ENCODE measurements around the gene APEX1. TPM values are rescaled to one million over a fixed set of nuclear protein-coding genes. Genes with fewer than 3 reads are reported as not detected.

APEX1 gene
- total RNA-seq, 4 donors from 2014 or later = 108 to 172 (median 137) TPM

DNA sequence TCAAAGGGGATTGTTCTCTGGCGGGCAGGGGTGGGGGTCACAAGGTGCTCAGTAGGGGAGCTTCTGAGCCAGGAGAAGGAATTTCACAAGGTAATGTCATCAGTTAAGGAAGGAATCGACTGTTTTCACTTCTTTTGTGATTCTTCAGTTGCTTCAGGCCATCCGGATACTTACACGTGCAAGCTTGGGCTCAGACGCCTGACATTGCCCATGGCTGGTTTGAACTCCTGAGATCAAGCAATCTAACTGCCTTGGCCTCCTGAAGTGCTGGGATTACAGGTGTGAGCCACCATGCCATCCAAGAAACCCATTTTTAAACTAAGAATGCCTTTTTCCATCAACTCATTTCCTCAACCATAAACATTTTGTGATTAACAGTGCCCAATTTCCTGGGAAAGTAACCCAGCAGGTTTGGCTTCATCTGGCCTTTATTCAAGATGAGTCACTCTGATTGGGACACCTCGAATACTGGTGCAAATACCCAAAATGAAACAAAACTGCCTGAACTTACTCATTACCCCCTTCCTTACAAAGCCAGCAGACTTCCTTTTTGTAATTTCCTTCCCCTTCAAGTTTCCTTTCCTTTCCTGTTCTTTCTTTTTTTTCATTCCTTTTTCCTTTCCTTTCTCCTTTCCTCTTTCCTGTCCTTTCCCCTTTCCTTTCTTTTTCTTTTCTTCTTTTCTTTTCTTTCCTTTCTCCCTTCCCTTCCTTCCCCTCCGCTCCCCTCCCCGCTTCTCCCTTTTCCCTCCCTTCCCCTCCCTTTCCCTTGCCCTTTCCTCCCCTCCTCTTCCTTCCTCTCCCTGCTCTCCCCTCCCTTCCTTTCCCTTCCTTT is 40.1 kb downstream of the APEX1 start:
- TF ChIP-seq, protein P1, sequence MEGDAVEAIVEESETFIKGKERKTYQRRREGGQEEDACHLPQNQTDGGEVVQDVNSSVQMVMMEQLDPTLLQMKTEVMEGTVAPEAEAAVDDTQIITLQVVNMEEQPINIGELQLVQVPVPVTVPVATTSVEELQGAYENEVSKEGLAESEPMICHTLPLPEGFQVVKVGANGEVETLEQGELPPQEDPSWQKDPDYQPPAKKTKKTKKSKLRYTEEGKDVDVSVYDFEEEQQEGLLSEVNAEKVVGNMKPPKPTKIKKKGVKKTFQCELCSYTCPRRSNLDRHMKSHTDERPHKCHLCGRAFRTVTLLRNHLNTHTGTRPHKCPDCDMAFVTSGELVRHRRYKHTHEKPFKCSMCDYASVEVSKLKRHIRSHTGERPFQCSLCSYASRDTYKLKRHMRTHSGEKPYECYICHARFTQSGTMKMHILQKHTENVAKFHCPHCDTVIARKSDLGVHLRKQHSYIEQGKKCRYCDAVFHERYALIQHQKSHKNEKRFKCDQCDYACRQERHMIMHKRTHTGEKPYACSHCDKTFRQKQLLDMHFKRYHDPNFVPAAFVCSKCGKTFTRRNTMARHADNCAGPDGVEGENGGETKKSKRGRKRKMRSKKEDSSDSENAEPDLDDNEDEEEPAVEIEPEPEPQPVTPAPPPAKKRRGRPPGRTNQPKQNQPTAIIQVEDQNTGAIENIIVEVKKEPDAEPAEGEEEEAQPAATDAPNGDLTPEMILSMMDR (IDR thresholded peaks at IDR 0.05; ENCODE audit: low read depth) = no peak

DNA sequence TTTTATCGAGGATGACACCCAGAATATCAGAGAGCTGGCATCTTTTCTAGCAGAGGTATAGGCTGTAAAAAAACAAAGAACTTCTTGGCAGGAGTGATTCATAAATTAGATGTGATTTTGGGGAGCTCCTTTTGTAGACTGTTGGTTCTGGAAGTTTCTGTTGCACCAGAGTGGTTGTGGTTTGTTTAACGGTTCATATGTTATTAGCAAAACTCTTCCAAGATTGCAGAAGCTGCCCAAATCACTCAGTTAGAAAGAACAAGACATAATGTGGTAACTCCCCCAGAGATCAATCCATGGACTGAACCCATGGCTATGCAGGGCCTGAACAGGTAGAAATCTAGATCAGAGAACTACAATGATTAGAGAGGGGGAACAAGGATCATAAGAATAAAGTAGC is 43.6 kb downstream of the APEX1 start:
- TF ChIP-seq, protein P1 (IDR thresholded peaks at IDR 0.05; ENCODE audit: low read depth) = no peak

DNA sequence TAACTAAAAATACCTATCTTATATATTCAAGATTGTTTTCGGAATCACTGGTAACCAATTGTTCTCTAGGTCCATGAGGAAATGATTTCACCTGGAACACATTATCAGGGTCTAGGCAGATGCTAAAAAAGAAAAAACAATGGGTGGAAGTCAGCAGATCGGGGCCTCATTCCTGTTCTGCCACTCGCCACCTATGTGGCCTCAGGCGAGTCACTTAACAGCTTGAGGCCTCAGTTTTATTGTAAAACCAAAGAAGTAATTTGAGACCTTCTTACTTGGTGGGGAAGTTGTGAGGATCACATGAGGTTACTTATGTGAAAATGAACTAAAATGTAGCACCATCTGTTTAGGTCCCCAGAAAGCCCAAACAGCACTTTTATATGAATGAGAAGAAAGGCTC is 44.1 kb downstream of the APEX1 start:
- TF ChIP-seq, protein P1 (IDR thresholded peaks at IDR 0.05; ENCODE audit: low read depth) = no peak

DNA sequence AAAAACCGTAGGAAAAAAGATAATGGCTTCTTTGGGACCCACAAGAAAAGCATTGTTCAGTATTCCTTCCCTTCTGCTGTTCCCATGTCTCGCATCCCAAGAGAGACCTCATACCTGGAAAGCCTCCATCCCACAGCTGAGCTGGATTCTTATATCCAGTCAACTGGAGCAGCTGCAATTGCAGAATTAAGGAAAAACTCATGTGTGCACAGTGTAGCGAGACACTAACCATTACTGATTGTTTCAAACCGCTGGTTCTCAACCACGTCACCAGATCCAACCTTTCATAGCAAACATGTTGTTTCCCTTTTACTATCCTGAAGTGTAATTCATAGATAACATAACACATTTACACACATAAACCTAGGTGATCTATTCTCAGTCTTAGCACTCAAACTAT is 44.9 kb downstream of the APEX1 start:
- TF ChIP-seq, protein P1 (IDR thresholded peaks at IDR 0.05; ENCODE audit: low read depth) = no peak

- TF ChIP-seq, protein P1 (IDR thresholded peaks at IDR 0.05; ENCODE audit: low read depth) = no peak
Measured at GRCh38 chr14:20501346-20501745, 46.3 kb downstream of the APEX1 start.

DNA sequence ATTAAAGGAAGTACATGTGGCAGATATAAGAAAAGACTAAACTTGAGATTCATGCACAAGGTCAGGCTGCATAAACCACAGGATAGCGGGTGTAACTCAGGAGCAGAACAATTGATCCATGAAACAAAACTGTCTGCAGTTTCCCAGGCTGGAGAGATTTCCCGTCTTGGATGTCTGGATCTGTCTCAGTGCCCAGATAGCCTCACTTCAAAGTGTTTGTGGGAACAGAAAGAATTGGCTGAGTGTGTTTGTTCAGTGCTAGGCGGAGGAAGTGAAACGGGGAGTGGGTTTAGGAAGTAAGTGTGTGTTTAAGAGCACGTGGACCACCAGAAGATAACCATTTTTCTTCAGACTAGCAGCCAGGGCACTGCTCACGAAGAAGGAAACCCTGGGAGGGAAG is 48.9 kb downstream of the APEX1 start:
- TF ChIP-seq, protein P1 (IDR thresholded peaks at IDR 0.05; ENCODE audit: low read depth) = no peak

Small RNAs within 50 kb of the gene (small RNA-seq; reads per million reads assigned to genes)
- 0.85 reads per million for gene RNA5SP382

Other genes with a start within 250 kb of the APEX1 start
- not detected for gene OR11H6, start 231.5 kb upstream of the APEX1 start, total RNA-seq
- not detected for gene OR11H7, start 226.2 kb upstream of the APEX1 start, total RNA-seq
- not detected for gene OR11H4, start 215.9 kb upstream of the APEX1 start, total RNA-seq
- gene TTC5, start 149.3 kb upstream of the APEX1 start, total RNA-seq = 10 to 100 TPM in 3 of 4 donors, 1 to 10 TPM in 1; 9.2 to 11.7 (median 10.8) TPM
- gene CCNB1IP1, start 121.9 kb upstream of the APEX1 start, total RNA-seq = 10 to 100 TPM; 29.8 to 53.9 (median 43.1) TPM
- 10 to 100 TPM in 3 of 4 donors, 1 to 10 TPM in 1; 9.2 to 20.3 (median 15.4) TPM for gene PARP2, start 111.6 kb upstream of the APEX1 start, total RNA-seq
- 10 to 100 TPM; 24.8 to 34.5 (median 28.2) TPM for gene TEP1, start 41.7 kb upstream of the APEX1 start, total RNA-seq
- 1 to 10 TPM in 2 of 4 donors, under 1 TPM in 2; 0.16 to 3.4 (median 0.81) TPM for gene KLHL33, start 19.1 kb upstream of the APEX1 start, total RNA-seq
- gene OSGEP, start 414 bp upstream of the APEX1 start, total RNA-seq = 10 to 100 TPM; 29.5 to 64.6 (median 41.6) TPM
- gene PIP4P1, start 6.2 kb downstream of the APEX1 start, total RNA-seq = 10 to 100 TPM; 15.8 to 32.0 (median 25.9) TPM
- gene PNP, start 14.2 kb downstream of the APEX1 start, total RNA-seq = 10 to 100 TPM; 17.5 to 47.3 (median 35.7) TPM
- not detected for gene RNASE10, start 50.3 kb downstream of the APEX1 start, total RNA-seq
- gene RNASE9, start 105.8 kb downstream of the APEX1 start, total RNA-seq = not detected
- not detected for gene RNASE11, start 132.8 kb downstream of the APEX1 start, total RNA-seq
- gene RNASE12, start 136.2 kb downstream of the APEX1 start, total RNA-seq = not detected
- gene OR6S1, start 186.5 kb downstream of the APEX1 start, total RNA-seq = not detected
- 100 to 1,000 TPM; 171 to 355 (median 289) TPM for gene RNASE4, start 229.3 kb downstream of the APEX1 start, total RNA-seq
- gene ANG, start 233.5 kb downstream of the APEX1 start, total RNA-seq = 10 to 100 TPM; 34.7 to 75.0 (median 55.2) TPM